A673 (cell line): ENCODE measurements around the gene TUT1.
"Not testable (repeated sequence)": the region's sequence is repeated elsewhere in the genome, so short reads cannot be mapped to it uniquely, and the experiment has no call there.

Source experiments
- EZH2 ChIP-seq: fragments of 200-600 bp; sonication (generic); IDR thresholded peaks from 2 replicates; pipeline ENCODE4 v1.6.1; 2017; ENCODE audit warnings: borderline replicate concordance, low read depth, mild to moderate bottlenecking, mixed read lengths, antibody characterized with exemption, low read length; ENCODE audit not compliant: poor library complexity, severe bottlenecking
- TF ChIP-seq, protein P1 (sequence below): fragments of 300-800, 200-600 bp; sonication (generic); conservative IDR thresholded peaks from 2 replicates; pipeline ENCODE4 v1.5.1; 2017; ENCODE audit warnings: low read depth, mild to moderate bottlenecking, antibody characterized with exemption, low read length, moderate library complexity, mixed read lengths

DNA sequence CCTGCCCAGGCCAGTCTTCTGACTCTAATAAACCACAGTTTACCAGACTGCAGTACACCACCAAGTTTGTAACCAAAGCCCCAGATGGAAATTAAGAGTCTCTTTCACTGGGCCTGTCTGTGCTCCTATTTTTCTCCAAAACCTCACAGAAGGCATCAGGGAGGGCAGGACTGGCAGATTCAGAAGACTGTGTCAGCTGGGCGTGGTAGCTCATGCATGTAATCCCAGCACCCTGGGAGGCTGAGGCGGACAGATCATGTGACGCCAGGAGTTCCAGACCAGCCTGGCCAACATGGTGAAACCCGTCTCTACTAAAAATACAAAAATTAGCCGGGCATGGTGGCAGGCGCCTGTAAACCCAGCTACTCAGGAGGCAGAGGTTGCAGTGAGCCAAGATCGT, 6.0 kb downstream of the TUT1 start:
- TF ChIP-seq, protein P1, sequence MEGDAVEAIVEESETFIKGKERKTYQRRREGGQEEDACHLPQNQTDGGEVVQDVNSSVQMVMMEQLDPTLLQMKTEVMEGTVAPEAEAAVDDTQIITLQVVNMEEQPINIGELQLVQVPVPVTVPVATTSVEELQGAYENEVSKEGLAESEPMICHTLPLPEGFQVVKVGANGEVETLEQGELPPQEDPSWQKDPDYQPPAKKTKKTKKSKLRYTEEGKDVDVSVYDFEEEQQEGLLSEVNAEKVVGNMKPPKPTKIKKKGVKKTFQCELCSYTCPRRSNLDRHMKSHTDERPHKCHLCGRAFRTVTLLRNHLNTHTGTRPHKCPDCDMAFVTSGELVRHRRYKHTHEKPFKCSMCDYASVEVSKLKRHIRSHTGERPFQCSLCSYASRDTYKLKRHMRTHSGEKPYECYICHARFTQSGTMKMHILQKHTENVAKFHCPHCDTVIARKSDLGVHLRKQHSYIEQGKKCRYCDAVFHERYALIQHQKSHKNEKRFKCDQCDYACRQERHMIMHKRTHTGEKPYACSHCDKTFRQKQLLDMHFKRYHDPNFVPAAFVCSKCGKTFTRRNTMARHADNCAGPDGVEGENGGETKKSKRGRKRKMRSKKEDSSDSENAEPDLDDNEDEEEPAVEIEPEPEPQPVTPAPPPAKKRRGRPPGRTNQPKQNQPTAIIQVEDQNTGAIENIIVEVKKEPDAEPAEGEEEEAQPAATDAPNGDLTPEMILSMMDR: not testable (repeated sequence)
- TF ChIP-seq EZH2: not testable (repeated sequence)
